ENCODE data around the gene AHDC1. TPM values are rescaled to one million over a fixed set of nuclear protein-coding genes. Genes with fewer than 3 reads are reported as not detected.

The AHDC1 gene
- total and polyA plus RNA-seq, 7 donors, result 1.8 to 34.1 (median 12.1) TPM

- Histone ChIP-seq H3K9me3 (no peaks in the 10 kb centered on the region), H3K4me1 (peaks cover 0 to 100% (median 98%) of the 10 kb centered on the region in 4 donors), H3K27me3 (no peaks in the 10 kb centered on the region), H3K36me3 (no peaks in the 10 kb centered on the region), H3K27ac (peak overlapping the region; percentile 96 to 98 (median 97)), H3K4me3 (peak overlapping the region in 3 of 4 donors; percentile 8 to 44 (median 41))
- intact Hi-C loops (cut with DNase I), result loop anchor here (2.0 kb wide), 1 partner anchor 33 kb away; no protein-coding TSS in a partner anchor
- TF ChIP-seq POLR2AphosphoS5 (IDR thresholded peaks at IDR 0.05) (no peak), POLR2A (IDR thresholded peaks at IDR 0.05) (no peak), EP300 (IDR thresholded peaks at IDR 0.05) (no peak), CTCF (IDR thresholded peaks at IDR 0.05) (no peak)
- WGBS, 2 donors, result 46 to 74% methylated on average over 8 of the region's 8 CpGs
- DNase-seq, result no peak
Observed at GRCh38 chr1:27567971-27568299, 36.0 kb downstream of the AHDC1 start.

GRCh38 chr1:27567146-27567526 is 36.8 kb downstream of the AHDC1 start:
- intact Hi-C loops (cut with DNase I), result loop anchor here (2.0 kb wide), 1 partner anchor 34 kb away; no protein-coding TSS in a partner anchor
- Histone ChIP-seq H3K4me3 (no peak overlapping the region), H3K4me1 (peaks cover 0 to 100% (median 98%) of the 10 kb centered on the region in 4 donors), H3K36me3 (no peaks in the 10 kb centered on the region), H3K27me3 (no peaks in the 10 kb centered on the region), H3K27ac (peak overlapping the region; percentile 96 to 98 (median 97)), H3K9me3 (no peaks in the 10 kb centered on the region)
- DNase-seq, result no peak
- TF ChIP-seq CTCF (IDR thresholded peaks at IDR 0.05), result no peak
- TF ChIP-seq POLR2A (IDR thresholded peaks at IDR 0.05), result no peak
- TF ChIP-seq EP300 (IDR thresholded peaks at IDR 0.05), result no peak
- TF ChIP-seq POLR2AphosphoS5 (IDR thresholded peaks at IDR 0.05), result no peak
- WGBS, 2 donors, result 77 to 82% methylated on average over 15 of the region's 15 CpGs

- Histone ChIP-seq H3K27ac (peak overlapping the region; percentile 96 to 98 (median 97)), H3K4me1 (peaks cover 0 to 100% (median 98%) of the 10 kb centered on the region in 4 donors), H3K27me3 (no peaks in the 10 kb centered on the region), H3K36me3 (no peaks in the 10 kb centered on the region), H3K9me3 (no peaks in the 10 kb centered on the region), H3K4me3 (no peak overlapping the region)
- TF ChIP-seq POLR2AphosphoS5 (IDR thresholded peaks at IDR 0.05) (no peak), CTCF (IDR thresholded peaks at IDR 0.05) (no peak), EP300 (IDR thresholded peaks at IDR 0.05) (no peak), POLR2A (IDR thresholded peaks at IDR 0.05) (no peak)
- WGBS, 2 donors, result 70 to 74% methylated on average over 13 of the region's 13 CpGs
- intact Hi-C loops (cut with DNase I), result loop anchor here (2.0 kb wide), 1 partner anchor 34 kb away; no protein-coding TSS in a partner anchor
- peak; percentile 71 for DNase-seq
Observed at GRCh38 chr1:27566462-27567145, 37.3 kb downstream of the AHDC1 start.

- peak overlapping the region in 1 of 4 donors; percentile 13 for H3K4me3 ChIP-seq
- peaks cover 0 to 100% (median 98%) of the 10 kb centered on the region in 4 donors for H3K4me1 ChIP-seq
- intact Hi-C loops (cut with DNase I), result no loop called here
- H3K36me3 ChIP-seq, result no peaks in the 10 kb centered on the region
- peak; percentile 83 for DNase-seq
- peak overlapping the region; percentile 96 to 98 (median 97) for H3K27ac ChIP-seq
- WGBS, 2 donors, result 69 to 75% methylated on average over 26 of the region's 26 CpGs
- TF ChIP-seq CTCF (IDR thresholded peaks at IDR 0.05), result no peak
- TF ChIP-seq POLR2AphosphoS5 (IDR thresholded peaks at IDR 0.05), result peak in 2 of 4 donors; percentile 15 to 23
- H3K9me3 ChIP-seq, result no peaks in the 10 kb centered on the region
- H3K27me3 ChIP-seq, result no peaks in the 10 kb centered on the region
Observed at GRCh38 chr1:27564710-27565649, 39.0 kb downstream of the AHDC1 start.

All from sigmoid colon (tissue), 7 donors.